ENCODE data around the gene TPSG1.

Gene TPSG1

DNA sequence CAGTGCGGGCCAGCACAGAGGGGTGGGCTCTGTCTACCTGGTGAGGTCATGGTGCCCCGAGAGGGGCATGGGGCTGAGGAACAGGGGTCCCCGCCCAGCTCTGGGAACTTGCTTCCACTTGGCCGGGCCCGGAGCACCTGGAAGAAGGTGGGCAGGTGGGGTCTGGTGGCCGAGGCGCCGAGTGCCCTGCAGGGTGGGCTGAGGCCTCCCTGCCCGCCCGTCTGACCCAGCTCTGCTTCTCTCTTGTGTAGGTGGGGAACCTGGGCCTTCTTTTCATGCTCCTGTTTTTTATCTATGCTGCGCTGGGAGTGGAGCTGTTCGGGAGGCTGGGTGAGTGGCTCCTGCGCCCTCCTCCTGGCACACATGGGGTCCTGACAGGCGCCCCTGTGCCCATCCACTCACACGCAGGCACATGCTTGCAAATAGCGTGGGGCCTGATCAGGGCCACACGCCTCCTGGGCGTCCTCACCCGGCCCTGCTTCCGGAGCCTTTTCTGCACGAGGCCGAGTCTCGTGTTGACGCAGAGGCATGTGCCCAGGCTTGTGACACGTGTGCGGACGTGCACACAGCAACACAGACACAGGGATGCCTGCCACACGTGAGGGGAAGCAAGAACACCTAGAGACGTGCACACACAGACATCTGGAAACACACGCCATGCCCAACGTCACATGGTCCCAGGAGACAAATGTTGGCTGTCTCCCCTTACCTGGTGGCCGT lies 8.2 kb downstream of the TPSG1 start:
- FAIRE-seq (no peak), DNase-seq (ENCODE audit: insufficient read length, low spot score) (no peak)
- TF ChIP-seq, protein P1, sequence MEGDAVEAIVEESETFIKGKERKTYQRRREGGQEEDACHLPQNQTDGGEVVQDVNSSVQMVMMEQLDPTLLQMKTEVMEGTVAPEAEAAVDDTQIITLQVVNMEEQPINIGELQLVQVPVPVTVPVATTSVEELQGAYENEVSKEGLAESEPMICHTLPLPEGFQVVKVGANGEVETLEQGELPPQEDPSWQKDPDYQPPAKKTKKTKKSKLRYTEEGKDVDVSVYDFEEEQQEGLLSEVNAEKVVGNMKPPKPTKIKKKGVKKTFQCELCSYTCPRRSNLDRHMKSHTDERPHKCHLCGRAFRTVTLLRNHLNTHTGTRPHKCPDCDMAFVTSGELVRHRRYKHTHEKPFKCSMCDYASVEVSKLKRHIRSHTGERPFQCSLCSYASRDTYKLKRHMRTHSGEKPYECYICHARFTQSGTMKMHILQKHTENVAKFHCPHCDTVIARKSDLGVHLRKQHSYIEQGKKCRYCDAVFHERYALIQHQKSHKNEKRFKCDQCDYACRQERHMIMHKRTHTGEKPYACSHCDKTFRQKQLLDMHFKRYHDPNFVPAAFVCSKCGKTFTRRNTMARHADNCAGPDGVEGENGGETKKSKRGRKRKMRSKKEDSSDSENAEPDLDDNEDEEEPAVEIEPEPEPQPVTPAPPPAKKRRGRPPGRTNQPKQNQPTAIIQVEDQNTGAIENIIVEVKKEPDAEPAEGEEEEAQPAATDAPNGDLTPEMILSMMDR (IDR thresholded peaks at IDR 0.05; ENCODE audit: insufficient read depth, missing control alignments), result no peak

GRCh38 chr16:1216296-1216619 lies 8.8 kb downstream of the TPSG1 start:
- TF ChIP-seq, protein P1 (IDR thresholded peaks at IDR 0.05; ENCODE audit: insufficient read depth, missing control alignments), result no peak
- no peak for DNase-seq (ENCODE audit: insufficient read length, low spot score)
- no peak for FAIRE-seq

GRCh38 chr16:1215574-1216295 lies 9.3 kb downstream of the TPSG1 start:
- no peak for DNase-seq (ENCODE audit: insufficient read length, low spot score)
- TF ChIP-seq, protein P1 (IDR thresholded peaks at IDR 0.05; ENCODE audit: insufficient read depth, missing control alignments), result no peak
- no peak for FAIRE-seq

DNA sequence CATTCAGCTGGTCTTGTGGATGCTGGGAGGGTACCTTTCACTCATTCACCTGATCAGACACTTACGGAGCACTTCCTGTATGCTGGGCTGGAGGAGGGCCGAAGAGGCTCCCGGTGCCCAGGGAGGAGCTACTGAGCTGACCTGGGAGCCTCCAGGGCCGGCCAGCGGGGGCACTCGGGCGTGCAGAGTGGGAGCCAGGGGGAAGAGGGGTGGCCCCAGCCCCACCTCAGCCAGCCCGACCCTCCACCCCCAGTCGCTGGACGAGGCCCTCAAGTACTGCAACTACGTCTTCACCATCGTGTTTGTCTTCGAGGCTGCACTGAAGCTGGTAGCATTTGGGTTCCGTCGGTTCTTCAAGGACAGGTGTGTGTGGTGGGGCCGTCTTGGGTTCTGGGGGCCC lies 10.3 kb downstream of the TPSG1 start:
- TF ChIP-seq, protein P1 (IDR thresholded peaks at IDR 0.05; ENCODE audit: insufficient read depth, missing control alignments), result no peak
- DNase-seq (ENCODE audit: insufficient read length, low spot score), result no peak
- no peak for FAIRE-seq

GRCh38 chr16:1213796-1214372 lies 11.2 kb downstream of the TPSG1 start:
- FAIRE-seq, result no peak
- TF ChIP-seq, protein P1 (IDR thresholded peaks at IDR 0.05; ENCODE audit: insufficient read depth, missing control alignments), result no peak
- no peak for DNase-seq (ENCODE audit: insufficient read length, low spot score)

GRCh38 chr16:1213231-1213630 lies 11.8 kb downstream of the TPSG1 start:
- no peak for FAIRE-seq
- TF ChIP-seq, protein P1 (IDR thresholded peaks at IDR 0.05; ENCODE audit: insufficient read depth, missing control alignments), result no peak
- DNase-seq (ENCODE audit: insufficient read length, low spot score), result no peak

Data from D721Med (cell line).